Stimulated activated CD8-positive, alpha-beta memory T cell treated with anti-CD3 and anti-CD28 coated beads, Interleukin-4, amount 100 ng/mL, for 48 hours (primary cell): ENCODE data around the gene PDGFRB.

Experiments
- DNase-seq: peaks from one replicate; pipeline ENCODE4 v3.0.0-alpha.2; 2020

PDGFRB gene

DNA sequence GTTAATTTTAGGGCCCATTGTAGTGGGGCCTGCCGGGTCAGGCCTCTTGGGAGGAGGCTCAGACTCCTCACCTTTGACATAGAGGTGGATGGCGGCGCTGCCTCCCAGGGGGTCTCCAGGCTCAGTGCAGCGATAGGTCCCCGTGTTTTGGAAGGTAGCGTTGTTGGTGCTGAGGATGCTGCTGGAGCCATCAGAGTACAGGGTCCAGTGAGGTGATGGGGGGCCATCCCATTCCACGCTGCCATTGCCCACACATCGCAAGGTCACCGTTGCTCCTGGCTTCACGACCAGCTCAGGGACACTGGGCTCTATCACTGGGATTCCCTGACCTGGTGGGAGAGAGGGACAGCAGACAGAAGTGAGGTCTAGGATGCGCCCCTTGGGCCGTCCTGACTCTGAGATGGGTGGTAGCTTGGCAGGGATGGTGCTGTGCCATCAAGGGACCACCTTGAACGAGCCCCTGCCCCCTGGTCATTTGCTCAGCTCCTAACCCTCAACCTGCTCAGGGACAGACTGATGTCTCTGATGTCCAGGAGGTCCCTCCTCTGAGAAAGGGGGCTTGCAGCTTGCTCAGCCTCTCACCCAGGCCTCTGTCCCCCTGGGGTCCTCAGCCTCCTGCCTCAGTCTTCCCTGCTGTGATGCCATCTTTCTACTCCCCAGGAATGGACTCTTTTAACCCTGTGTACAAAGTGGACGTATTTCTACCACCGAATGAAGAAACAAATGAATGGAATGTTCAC, 74.8 kb downstream of the PDGFRB start:
- no peak for DNase-seq

DNA sequence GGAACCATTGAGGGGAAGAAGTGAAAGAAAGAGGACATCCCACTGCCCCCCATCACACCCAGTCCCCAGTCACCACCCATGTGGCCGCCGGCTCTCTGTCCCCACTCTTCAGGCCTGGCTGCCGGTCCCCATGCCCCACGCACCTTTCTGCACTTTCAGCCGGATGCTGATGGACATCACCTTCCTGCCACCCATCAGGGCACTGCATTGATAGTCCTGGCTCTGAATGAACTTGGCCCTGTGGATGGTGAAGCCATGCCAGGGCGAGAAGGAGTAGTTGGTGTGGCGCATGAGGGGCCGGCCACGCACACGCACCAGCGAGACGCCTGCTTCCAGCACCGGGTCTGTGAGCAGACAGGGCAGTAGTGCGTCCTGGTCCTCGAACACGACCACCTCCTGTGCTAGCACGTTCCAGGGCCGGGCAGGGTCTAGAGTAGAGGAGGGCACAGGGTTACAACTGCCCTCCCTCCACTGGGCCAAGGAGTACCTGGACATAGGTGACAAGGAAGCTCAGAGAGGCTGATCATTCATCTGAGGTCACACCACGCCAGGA, 75.7 kb downstream of the PDGFRB start:
- no peak for DNase-seq

DNA sequence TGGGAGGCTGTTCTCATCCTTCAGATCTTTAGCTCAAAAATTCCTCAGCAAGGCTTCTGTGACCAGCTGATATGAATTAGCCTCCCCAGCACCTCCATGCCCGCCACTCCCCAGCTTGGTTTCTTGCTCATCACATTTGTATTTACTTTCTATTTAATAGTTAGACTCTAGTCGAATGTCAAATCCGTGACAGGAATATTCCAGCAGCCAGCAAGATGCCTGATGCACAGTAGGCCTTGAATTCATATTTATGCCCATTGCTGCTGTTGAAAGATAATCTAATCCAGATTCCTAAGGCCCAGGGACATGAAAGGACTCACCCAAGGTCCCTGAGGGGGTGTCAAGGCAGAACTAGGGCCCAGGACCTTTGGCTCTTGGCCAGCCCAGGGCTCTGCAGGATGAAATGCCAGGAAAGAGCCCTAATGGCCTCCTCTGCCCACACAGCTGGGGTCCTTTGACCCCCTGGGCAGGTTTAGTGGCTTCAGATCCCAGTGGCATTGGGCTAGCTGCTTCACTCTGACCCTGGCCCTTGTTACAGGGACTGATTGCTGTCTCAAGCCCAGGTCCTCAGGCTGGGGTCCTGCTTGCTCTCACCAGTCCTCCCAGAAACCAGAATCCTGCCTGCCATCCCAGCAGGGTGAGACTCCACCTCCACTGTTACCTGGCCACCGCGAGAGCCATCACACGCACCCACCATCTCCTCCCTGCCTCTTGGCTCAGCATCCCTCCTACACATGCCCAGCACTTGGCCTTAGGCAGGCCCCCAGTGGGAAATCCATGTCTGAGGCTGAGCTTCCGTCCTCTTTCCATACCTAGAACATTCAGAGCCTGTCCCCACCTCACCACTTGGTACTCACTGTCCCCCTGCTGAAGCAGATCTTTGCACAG, 76.6 kb downstream of the PDGFRB start:
- DNase-seq: no peak

DNA sequence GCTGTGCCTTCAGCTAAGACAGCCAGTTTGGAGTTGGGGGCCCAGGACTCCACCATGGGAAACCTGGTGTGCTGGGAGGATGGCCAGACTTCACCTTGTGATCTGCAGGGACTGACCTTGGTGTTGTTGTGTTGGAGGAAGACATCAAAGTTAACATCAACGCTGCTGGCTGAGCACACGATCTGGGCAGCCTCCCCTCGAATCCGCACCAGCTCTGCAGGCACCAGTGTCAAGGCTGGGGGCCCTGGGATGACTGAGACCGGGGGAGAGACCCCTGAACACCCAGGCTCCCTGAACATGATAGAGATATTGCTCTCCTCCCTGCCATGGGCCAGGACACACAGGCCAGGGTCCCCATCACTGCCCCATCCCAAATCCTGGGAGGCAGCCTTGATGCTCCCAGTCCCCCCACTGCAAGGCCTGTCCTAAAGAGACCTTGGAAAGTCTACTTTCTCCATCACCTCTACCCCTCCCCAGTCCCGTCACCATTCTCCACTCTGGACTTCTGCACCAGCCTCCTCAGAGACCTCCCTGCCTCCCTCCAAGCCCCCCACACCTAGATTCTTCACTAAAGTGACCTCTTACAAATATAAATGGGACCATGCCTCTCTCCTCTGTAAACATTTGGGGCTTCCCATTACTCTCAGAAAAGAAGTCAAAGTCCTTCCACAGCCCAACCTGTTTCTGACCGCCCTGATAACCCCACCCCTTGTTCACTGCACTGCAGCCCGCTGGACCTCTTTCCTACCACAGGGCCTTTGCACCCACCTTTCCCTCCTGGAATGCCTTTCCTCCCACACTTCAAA, 77.4 kb downstream of the PDGFRB start:
- DNase-seq: no peak

DNA sequence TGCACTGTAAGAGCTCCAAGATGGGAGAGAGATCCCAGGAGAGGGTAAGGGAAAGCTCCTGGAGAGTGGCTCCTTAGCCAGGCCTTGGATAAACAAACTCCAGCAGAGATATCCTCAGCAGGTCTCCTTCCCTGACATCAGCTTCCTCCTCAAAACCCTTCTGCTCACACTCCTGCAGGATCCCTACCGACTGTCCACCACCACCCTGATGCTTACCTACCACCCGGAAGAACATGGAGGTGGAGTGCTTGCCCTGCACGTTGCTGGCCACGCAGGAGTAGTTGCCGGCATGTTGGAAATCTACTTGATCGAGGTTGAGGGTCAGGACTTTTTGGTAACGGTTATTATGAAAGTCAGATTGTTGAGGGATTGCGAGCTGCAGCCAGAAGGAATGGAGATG, 78.6 kb downstream of the PDGFRB start:
- no peak for DNase-seq

DNA sequence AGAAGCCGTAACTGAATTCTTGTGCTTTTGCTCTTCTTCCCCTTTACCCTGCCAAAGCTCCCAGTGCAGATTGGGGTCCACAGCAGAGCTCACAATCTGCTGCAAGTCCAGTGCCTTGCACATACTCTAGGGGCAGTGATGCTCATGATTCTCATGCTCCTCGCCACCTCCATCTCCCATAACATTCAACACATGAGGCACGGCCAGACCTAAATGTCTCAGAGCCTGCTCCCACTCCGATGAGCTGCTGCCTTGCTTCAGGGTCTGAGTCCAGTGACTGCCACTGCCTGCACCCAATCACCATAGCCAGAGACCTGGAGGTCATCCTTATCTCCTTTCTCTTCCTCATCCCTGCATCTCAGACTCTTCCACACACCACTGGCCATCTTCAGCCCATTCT, 79.8 kb downstream of the PDGFRB start:
- DNase-seq: no peak

DNA sequence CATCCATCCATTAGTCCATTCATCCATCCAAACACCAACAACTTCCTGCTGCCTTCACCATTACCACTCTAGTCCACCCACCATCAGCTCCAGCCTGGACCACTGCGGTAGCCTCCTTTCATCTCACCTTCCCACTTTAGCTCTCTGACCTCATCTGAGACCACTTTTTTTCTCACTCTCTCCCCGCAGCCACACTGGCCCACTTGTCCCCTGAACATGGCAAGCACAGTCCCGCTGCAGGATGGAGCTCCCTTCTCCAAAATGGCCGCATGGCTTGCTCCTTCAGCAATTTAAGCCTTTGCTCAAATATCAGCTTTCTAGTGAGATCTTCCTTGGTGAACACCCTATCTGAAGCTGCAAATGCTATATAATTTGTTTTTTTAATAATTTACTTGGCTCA, 80.4 kb downstream of the PDGFRB start:
- DNase-seq: peak; percentile 11

DNA sequence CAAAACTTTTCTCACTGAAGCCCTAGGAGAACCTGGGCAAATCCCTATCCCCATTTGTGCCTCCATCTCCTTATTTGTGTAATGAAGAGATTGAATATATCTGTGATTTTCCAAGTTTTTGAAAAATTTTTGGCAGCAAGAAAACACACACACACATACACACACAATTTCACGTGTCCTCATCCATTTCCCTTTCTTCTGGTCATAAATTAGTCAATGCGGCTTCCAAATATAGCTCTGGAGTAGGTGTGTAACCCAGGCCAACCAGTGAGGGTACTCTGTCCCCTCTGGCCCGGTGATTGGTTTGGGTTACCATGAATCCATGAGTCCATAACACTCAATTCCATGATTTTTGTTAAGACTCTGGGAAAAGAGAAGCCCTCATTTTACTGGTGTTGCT, 82.0 kb downstream of the PDGFRB start:
- DNase-seq: peak; percentile 6

DNA sequence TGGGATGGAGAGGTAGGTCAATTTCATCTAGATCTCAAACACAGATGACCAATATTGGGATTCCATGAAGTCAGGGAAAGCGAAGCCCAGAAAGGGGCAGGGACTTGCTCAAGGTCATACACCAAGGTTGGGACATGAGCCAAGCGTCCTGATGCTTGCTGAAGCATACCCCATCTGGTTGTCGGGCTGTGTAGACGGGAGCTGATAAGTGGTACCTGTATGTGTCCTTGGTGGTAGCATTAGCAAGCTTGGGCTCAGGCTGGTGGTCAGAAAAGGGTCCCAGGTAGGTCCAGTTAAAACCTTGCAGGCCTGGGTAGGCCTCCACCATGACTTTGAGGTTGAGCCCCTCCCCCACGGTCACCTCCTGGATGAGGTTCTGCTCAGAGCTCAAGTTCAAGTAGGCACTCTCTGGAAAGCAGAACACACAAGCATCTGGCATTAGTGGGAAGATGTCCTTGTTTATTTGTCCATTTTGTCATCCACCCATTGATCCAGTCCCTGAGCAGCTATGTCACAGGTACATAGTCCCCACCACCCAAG, 82.5 kb downstream of the PDGFRB start:
- peak; percentile 14 for DNase-seq

DNA sequence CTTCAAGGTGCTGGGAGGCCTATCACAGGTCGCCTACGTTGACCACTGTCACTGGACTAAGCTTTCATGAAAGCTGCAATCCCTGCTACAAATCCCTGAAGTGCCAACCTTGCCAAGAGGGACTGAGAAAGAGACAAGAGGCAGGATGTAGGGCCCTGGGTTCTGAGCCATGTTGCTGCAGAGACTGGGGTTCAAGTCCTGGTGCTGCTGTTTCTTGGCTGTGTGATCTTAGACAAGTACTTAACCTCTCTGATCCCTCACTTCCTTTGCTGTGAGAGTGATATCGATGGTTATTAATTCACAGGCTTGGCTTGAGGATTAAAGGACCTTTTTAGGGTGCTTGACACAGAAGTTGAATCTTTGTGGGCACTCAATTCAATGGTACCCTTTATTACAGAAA, 84.8 kb downstream of the PDGFRB start:
- DNase-seq: no peak

DNA sequence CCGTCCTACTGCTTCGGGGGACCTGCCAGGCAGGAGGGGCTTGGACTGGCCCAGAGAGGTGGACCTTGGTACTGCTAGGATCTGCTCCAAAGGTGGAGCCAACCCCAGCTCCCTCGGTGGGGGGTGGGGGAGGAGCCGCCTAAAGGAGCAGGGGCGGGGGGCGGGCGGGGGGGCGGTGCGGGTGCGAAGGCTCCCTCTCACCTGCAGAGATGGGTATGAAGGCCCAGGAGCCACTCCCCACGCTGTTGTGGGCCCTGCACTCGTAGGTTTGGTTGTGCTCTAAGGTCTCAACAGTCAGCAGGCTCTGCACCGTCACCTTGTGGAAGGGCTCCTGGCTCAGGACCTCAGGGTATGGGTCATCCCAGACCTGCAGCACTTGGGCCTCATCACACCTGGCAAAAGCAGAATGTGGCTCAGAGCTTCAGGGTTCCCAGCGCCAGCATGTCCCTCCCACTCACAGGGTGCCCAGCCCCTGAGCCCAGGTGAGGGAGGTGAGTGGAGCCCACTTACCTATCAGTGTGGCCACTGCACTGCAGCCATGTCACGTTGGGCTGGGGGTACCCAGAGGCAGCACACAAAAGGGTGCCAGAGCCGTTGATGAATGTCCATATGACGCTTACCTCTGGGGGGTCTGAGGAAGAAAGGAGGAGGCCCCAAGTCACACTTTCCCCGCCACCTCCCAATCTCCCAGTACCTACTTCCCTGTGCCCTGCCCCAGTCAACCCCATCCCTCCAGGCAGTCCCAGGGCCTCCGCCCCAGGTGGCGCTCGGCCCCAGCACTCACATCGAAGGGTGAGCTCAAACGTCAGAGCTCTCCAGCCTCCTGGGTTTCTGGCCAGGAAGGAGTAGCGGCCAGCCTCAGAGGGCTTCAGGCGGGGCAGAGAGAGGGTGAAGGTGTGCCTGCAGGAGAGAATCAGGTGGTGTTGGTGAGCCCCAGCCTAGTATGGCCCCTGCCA, 85.7 kb downstream of the PDGFRB start:
- no peak for DNase-seq

DNA sequence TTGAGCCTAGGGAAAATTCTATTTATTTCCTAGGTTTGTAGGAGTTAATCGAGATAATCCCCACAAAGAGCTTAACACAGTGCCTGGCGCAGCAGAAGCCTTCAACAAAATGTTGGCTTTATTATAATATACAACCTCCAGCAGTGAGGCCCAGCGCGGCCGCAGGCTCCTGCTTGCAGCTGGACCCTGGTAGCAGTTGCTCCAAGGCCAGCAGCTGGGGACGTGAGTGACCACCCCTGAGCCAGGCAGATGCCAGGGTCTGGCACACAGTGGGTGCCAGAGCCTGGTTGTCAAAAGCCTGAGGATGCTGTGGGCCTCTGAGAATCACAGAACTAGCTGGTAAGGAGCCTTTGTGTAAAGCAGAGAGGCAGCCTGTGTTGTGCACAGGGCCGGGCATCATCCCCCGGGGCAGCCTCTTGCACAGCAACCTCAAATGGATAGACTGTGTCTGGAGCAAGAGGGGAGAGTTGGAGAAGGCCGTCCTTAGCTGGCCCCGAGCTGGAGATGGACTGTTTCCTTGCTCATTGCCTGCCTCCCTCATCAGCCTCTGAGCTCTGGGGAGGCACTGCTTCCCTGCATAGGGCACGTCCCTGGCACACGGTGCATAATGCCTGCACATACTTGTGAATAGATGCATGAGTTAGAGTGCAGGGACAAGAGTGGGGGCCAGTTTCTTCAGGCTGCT, 86.5 kb downstream of the PDGFRB start:
- no peak for DNase-seq

DNA sequence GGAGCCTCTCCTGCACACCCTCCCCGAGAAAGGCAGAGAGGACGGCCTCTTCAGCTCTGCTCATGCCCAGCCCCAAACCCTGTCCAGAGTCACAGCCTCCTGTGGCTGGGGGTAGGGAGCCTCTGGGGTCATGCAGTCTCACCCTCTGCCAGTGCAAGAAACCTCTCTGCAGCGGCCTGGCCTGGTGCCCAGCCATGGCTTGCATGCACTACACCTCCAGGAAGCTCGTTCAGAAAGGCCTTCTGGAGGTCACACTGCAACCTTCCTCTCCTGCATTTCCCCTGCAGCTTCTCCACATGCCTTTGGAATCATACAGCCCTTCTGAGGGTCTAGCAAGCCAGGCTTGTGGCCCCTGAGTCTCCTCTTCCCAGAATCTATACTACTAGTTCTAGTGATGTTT, 87.2 kb downstream of the PDGFRB start:
- DNase-seq: no peak

DNA sequence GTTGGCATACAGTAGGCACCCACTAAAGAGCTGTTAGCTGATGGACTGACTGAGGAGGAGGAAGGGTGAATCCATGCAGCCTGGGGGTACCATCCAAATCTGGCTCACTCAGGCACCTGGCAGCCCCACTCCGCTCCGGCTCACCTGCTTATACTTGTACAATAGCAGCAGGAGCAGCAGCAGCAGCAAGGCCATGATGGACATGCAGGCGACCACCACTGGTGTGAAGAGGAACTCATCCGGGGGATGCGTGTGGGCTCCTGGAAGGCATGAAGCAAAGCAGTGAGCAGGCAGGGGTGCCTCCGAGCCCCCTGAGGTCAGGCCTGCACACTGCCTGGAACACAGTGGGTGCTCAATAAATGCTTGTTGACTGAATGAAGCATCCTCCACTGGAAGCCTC, 87.6 kb downstream of the PDGFRB start:
- no peak for DNase-seq

DNA sequence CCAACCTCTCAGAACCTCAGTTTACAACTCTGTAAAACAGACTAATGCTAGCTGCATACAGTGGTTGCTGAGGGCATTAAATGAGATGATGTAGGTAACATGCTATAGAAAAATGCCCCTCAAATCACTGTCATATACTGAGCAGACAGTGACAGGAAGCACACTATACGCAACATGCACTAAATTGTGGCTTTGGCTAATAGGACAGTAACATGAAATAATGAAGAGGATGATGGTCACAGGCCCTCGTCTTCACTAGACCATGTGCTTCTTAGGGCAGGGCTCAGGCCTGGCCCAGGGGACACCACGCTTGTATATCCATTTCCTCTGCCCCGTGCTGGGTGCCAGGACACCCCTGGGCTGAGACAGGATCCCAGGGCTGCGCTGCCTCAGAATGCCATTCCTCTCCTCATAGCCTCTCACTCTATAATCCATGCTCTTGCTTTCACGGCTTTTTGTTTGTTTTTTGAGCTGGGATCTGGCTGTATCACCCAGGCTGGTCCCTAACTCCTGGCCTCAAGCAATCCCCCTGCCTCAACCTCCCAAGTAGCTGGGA, 88.2 kb downstream of the PDGFRB start:
- no peak for DNase-seq

DNA sequence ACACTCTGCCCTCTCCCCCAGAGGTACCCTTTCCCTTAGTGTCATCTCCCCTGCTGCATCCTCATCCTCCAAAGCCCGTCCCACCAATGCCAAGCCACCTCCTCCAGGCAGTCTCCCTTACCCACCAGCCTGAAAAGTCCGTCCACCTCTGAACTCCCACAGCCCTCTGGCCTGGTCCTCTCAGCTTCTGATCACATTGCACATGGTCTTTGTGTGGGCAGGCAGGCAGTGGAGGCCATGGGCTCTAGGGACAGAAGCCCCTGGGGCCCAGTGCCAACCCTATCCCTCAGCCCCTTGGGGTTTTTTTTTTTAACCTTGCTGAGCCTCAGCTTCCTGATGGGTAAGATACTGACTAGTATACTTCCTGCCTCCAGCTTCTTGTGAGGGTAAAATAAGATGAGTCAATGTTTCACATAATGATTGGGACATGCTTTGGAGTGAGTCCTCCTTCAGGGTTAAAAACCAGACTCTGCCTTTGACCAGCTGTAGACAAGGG, 88.7 kb downstream of the PDGFRB start:
- no peak for DNase-seq

DNA sequence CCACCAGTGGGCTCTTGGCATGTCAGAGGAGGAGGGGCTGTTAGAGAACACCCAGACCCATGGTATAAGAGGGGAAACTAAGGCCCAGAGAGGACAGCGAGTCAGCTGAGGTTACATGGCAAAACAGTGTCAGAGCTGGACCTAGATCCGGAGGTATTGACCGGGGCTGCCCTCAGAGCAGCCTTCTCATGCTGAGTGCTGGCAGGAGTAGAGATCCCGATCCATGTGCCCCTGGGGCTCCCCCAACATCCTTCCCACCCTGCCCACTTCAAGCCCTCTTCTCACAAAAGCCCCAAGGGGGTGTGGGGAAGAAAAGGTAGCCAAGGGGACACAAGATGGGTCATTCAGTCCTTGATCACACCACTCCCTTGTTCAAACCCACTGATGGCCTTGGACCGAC, 89.2 kb downstream of the PDGFRB start:
- DNase-seq: no peak

DNA sequence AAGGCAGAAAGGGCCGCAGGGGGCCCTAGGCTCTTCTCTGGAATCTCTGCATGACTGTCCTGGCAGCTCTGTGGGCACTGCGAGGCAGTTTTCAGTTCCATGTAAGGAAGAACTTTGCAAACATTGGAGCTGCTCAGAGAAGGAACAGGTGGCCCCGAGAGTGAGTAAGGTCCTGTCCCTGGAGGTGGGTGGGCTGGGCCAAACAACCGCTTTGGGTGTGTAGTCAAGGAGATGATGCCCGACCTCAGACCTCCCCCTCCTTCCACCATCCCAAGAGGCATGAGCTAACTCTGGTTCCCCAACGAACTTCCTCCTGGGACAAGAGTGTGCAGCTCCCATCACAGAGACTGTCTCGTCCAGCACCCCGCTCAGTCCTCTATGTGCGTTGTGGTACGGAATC, 89.8 kb downstream of the PDGFRB start:
- no peak for DNase-seq

DNA sequence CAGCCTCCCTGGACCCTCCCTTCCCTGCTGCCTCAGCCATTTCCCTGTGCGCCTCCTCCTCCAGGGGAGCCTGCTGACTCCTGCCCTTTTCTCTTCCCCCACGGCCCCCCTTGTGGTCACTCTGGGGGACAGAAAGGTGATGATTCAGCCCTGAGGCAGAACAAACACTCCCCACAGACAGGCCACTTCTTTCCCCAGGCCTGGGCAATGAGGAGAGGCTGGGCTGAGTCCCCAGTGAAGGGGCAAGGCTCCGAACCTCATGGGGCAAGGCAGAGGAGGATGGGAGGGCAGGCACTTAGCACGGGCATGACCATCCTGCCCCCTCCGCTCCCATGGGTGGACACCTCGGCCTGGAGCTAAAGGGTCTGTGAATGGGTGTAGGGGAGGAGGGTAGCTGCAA, 90.3 kb downstream of the PDGFRB start:
- no peak for DNase-seq

DNA sequence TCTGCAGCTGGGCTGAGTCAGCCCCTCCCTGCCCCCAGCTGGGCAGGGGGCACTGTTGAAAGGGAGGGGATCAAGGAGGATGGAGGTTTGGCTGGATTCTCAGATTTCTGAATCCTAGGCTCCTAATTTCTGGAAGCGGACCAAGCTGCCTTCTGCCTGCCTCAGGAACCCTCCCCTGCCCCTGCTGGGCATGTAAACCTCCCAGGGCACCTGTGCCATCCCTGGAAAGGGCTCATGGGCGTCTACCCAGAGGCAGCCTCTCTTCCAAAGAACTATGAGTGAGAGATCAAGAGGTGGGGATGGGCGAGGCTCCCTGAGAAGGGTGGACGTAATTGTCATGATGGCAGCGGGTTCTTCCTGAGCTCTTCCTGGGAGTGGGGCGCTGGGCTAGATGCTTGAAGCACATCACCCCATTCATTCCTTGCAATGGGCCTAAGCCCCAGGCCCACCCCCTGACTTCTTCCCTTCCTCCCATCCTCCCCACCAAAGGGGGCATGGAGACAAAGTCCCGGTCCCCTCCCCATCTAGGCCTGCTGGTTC, 90.9 kb downstream of the PDGFRB start:
- no peak for DNase-seq
